ENCODE measurements around the gene CFAP74.

CFAP74 gene

DNA sequence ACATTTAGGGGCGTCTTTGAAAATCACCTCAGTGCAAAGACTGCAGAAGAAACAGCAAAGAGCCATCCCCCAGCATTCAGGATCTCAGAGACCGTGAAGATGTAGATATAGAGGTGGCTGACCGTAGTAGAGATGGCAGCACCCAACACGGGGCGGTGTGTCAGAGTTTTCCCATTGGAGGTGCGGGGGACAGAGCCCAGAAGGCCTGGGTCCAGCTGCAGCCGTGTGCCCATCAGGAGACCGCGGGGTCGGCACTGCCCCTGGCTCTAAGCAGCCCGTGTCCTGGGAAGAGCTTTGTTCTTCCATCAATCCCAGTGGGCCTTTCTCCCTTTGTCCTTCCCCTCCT lies 16.7 kb upstream of the CFAP74 start:
- DNase-seq: no peak

DNA sequence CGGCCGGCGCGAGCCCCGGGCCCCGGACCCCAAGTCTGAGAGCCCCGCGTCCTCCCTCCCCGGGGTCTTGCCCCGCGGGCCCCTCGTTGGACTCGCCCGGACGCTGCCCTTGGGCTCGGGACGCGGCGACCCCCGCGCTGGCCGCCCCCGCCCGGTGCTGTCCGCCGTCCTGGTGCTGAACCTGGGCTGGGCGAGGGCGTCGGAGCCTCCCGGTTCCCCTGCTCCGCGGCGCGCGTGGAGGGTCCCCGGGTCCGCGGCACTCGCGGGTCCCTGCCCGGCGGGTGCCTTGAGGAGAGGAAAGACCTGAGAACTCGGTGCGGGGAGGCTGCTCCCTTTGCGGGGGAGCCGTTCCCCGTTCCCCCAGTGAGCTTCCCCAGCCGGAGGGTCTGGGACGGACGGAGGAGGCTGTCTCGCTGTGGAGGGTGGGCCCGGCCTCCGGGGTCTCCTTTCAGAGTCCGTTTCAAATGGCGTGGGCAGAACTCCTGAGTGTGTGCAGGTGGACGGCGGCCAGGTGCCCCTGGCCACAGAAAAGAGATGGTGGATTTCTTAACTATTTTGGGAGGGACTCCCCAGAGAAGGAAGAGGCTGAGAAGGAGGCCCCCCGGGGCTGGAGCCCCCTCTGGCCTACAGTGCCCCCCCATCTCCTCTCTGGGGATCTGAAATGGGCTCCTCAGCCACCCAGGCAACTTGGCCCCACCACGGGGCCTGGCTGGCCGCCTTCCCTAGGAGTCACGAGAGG lies 16.2 kb upstream of the CFAP74 start:
- DNase-seq: no peak

DNA sequence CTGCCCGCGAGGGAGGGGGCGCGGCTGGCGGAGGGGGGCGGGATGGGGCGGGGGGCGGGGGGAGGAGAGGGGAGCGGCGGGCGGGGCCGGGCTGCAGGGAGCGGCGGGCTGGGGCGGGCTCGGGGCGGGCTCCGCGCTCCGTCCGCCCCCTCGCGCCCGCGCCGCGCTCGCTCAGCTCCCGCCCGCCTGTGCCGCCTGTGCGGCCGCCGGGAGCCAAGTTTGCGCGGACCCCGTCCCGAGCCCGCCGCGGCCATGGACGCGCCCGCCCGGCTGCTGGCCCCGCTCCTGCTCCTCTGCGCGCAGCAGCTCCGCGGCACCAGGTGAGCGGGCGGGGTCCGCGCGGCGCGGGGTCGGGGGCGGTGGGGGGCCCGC lies 15.6 kb upstream of the CFAP74 start, which contains the start of gene GABRD:
Gene GABRD (plus strand): TSS at position 174 of the 372 bp plus-strand sequence. CDS start 79 bp downstream, at position 253.
- DNase-seq: peak; percentile 30

DNA sequence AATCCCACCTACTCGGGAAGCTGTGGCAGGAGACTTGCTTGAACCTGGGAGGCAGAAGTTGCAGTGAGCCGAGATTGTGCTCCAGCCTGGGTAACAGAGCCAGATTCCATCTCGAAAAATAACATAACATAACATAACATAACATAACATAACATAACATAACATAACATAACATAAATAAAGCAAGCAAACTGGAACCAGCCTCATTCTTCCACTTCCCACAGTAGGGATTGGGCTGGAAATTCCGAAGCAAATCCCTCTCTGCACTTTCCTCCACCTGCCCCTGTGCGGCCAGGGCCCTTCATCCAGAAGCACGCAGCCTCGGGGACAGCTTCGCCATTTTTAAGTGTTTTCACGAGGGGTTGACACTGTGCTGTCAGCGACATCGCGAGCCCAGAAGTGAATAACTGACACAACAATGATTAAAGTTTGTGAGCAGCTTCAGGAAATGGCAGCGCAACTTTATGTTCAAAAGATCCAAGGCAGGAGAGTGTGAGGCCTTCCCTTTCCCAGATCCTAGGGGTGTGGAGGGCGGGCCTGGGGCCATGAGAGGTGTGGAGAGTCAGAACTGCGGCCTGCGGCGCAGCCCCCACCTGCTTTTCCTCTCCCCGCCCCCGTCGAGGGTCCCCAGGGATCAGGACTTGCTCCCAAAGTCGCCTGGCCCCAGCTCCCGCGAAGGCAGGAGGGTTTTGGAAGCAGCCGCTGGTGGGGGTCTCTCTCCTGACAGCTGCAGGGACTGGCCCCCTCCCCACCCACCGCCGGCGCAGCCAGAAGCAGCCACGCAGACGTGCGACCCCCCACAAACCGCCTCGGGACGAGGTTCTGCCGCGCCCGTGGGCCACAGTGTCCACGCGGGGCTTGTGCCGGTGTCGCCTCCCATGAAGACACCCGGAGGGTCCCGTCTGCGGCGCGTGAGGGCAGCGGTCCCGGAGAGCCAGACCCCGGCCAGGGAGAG lies 14.9 kb upstream of the CFAP74 start:
- no peak for DNase-seq

DNA sequence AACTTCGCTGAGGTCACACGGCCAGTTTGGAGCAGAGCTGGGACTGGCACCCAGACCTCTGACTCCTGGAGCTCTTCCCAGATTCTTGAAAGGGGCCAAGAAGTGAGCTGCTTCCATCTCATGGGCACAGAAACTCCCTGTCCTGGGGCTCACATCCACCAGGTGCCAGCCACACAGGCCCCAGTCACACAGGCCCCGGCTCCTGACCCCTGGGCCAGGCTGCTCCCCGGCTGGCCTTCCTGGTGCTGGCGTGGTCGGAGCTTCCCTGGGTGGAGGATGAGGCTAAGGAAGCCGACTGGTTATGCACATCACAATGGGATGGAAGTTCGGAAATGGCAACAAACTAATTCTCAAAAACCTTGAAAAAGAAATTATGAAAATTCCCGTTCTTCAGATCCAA lies 12.5 kb upstream of the CFAP74 start:
- DNase-seq: no peak

DNA sequence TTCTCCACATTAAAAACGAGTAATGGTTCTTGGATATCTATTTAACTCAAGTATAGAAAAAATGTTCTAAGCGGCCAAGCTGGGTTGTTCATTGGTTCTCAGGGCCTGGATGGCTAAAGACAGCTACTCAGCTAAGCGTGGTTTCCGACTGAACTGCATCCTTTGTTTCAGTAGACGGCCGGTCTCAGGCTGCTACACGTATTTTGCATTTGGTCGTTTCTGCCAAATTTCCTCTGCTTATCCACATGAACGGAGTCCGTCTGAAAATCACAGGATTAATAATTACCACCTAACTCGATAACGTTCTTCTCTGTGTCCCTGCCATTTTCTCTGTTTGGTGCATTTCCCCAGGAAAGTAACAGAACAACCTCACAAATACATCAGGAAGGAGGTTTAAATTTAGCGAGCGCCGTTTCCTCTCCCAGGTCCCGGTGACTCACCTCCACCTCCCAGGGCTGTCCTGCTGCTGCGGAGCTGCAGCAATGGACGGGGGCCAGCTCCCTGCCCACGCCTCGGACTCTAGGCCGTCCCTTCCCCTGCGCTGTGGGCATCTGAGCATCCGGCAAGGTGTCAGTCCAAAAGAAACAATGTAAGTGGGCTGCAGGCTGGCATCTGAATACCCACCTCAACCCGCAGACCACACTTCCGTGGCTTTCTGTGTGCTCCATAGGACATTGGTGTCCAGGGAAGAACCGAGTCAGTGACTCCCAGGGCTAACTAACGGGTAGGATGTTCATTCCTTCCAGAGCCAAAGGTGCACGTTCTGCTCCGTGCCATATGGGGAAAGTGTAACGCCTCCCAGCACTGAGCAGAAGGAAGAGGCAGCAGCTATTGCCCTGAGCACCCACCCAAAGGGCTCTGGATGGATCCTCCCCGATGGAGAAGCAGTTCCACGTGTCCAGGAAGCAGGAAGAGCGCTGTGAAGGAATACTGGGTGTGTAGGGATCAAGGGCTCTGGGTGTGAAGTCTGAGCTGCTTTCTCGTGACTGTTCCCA lies 11.5 kb upstream of the CFAP74 start:
- no peak for DNase-seq

DNA sequence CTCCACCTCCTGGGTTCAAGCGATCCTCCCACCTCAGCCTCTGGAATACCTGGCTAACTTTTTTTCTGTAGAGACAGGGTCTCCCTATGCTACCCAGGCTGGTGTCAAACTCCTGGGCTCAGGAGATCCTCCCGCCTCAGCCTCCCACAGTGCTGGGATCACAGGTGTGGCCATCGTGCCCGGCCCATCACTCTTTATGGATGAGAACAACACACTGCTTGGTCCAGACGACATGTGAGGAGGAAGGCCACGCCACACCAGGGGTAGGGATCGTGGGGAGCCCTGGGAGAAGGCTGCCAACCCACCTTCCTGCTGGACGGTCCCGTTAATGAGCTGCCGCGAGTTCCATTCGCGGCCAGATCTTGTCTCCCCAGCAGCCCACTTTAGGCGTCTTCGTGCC lies 10.6 kb upstream of the CFAP74 start:
- DNase-seq: no peak

DNA sequence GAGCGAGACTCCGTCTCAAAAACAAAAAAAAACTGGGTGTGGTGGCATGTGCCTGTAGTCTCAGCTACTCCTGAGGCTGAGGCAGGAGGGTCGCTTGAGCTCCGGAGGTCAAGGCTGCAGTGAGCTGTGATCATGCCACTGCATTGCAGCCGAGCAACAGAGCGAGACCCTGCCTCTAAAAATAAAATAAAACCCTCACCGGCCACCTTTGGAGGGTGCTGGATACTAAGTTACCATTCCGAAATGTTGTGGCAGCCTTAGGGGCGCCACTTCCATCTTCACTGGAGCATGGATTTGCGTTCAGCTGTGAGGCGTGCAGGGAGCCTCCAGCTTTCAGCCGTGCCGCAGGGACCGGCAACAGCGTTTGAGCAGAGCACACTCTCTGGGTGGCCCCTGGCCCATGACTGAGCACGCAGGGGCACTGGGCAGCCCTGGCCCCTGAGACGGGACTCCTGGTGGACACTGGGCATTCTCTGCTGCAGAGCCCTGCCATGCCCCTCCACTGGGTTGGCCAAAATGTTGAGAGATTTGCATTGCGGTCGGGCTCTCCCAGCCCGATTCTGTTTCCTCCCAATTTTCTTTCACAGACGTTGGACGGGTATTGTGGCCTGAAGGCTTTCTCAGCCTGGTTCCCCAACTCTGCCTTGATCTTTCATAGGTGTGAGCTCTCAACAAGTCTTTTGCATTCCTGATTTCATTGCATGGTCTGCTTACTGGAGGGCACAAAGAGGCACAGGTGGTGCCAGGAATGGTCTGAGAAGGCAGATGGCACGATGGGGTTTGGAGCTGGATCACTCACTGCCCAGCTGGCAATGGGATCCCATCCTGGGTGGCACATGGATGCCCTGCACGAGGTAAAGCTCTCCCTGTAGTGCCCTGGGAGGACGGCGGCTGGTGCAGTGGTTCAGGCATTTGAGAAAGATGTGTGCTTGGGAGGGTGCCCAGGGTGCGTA lies 5.8 kb upstream of the CFAP74 start:
- DNase-seq: no peak

DNA sequence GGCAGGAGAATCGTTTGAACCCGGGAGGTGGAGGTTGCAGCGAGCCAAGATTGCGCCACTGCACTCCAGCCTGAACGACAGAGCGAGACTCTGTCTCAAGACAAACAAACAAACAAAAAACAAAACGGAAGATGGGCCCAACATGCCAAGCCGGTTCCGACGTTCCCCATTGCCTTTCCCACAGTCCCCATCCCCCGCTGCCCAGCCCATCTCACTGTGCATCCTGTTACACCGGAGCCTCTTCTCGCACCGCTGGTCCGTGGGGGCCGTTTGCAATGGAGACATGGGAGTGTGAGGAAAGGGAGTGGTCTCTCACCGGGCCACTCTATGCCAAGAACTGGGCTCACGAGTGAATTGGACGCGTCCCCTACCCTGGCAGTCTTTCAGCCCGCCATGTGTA lies 1.3 kb upstream of the CFAP74 start:
- DNase-seq: no peak

DNA sequence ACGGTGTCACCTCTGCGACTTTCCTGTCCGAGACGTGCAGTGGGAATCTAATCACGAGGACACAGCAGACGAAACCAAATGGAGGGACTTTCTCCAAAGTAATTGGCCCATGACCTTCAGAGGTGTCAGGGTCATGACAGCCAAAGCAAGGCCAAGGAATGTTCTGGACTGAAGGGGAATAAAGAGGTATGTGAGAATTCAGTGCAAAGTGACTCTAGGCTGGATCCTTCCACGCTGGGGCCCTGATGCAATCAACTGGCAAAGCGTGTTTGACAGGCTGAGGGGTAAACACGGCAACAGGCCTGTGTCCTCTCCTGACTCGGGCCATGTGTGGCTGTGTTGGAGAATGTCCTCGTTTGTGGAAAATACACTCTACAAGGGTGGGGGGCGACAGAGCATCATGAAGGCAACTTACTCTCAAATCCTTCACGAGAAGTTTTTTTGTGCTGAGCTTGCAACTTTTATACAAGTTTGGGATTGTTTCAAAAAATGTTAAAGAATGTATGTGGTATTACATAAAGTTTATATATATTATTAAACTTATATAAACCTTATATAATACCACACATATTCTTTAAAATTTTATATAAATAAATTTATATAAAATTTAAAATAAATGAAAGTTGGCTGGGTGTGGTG lies 1.7 kb downstream of the CFAP74 start:
- no peak for DNase-seq

DNA sequence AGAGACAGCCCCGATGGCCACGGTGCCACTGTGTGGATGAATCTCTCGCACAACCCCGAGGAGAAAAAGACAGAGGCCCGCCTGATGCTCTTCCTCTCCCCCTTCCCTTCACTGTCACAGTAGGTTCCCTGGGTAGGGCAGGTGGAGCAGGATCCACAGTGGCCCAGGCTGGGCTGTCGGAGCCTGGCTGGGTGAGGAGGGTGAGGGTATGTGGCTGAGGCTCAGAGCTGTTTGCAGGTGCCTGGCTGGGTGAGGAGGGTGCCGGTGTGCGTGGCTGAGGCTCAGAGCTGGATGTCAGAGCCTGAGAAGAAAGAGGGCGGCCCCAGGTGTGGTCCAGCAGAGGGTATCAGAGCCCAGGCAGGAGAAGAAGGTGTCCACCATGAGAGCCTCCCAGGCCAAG lies 2.7 kb downstream of the CFAP74 start:
- no peak for DNase-seq

DNA sequence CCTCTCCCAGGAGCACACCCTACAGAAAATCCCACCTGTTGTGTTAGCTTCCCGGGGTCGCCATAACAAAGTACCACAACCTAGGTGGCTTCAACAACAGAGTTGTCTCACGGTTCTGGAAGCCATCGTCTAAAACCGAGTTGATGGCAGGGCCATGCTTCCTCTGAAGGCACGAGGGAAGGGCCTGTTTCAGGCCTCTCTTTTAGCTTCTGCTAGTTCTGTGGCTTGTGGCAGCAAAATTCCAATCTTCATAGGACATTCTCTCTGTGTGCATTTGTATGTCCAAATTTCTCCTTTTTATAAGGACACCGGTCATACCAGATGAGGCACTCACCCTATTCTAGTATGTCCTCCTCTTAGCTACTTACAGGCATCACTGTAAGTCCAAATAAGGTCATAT lies 3.2 kb downstream of the CFAP74 start:
- no peak for DNase-seq

DNA sequence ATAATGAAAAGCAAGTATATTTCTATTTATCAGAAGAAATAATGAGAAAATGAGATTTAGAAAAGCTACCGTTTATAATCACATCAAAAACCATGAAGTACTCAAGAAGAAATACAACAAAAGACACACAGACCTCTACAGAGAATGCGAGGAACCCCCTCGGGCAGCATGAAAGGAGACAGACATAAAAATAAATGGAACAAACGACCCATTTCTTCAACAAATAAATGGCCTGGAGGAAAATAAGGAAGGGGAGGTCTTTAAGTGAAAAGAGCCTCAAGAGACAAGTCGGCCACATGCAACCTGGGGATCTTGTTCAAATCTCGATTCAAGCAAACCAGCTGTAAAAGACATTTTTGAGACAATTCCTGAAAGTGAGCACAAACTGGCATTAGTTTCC lies 6.0 kb downstream of the CFAP74 start:
- DNase-seq: no peak

DNA sequence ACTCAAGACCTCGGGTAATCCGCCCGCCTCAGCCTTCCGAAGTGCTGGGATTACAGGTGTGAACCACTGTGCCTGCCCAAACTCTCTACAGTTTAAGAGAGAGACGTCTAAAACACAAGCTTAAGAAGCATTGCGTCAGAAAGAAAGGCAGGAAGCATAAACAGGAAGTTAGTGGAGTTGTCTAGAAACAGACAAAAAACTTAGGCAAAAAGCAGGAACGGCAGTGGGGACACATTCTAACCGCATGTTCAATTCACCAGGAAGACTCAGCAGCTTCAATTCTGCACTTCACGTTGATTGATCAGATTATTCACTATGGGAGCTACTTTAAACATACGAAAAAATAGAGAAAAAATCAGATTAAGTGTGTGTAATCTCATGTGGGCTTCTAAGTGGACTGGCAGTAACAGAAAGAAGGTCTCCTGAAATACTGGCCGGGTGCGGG lies 7.4 kb downstream of the CFAP74 start:
- no peak for DNase-seq

DNA sequence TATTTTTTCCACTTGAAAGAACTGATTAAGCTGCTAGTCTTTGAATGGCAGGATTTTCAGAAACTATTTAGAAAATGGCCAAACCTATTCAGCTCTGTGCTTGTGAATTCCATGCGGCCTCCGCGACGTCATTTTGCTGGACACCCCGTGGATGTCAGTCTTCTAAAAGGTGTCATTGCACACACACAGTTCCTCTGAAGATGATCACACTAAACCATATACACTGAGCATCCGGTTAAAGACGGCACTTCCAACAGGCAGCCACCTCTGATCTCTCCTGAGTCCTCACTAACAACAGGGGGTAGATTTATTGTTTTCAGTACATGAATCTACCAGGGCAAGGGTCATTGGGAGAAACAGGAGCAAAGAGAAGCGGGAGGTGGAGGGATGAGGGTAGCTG lies 9.1 kb downstream of the CFAP74 start:
- DNase-seq: no peak

DNA sequence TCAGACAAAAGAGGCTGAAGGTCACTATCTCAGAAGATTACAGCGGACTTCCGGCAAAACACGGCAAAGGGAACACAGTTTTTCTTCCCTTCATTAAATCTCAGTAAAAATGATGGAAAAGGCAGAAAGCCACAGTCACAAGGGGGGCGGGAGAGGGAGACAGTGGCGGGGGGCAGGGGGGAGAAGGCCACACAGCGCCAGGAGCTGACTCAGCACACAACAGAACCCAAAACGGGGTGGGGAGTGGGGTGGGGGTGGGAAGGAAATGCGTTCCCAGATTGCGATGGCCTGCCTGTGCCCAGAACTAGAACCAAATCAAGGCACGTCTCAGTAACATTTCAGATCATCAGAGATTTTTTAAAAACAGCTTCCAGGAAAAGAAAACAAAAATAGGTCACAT lies 13.4 kb downstream of the CFAP74 start:
- DNase-seq: no peak

DNA sequence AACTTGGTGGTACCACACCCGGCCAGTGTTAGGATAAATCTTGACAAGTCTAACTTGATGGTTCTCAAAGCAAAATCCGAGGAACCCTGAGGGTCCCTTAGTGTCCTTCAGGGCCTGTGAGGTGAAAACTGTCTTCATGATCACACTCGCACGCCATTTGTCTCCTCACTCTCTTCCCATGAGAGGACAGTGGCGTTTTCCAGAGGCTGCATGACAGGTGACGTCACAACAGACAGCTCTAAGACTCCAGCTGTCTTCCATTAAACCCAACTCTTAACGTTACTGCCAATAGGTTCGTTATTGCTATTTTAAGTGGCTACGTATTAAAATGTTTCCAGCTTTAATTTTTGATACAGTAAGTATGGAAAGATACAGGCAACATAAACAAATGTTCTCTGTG lies 13.8 kb downstream of the CFAP74 start:
- no peak for DNase-seq

DNA sequence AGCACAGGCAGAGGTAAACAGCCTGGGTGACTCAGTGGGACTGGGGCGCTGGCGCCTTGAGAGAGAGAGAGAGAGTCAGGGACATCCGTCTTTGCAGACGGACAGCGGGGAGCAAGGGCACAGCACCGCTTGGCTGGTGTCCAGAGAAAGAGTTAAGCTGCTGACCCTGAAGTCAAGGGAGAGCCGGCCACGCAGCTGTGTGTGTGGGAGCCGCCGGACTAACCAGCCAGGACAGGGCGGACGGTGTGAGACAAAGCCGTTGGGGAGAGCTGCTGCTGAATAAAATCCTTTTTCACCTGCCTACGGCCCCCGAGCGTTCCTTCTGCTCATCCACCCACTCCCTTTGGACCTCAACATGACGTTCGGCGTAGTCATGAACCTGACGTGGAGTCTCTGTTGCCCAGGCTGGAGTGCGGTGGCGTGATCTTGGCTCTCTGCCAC lies 14.5 kb downstream of the CFAP74 start:
- DNase-seq: no peak

DNA sequence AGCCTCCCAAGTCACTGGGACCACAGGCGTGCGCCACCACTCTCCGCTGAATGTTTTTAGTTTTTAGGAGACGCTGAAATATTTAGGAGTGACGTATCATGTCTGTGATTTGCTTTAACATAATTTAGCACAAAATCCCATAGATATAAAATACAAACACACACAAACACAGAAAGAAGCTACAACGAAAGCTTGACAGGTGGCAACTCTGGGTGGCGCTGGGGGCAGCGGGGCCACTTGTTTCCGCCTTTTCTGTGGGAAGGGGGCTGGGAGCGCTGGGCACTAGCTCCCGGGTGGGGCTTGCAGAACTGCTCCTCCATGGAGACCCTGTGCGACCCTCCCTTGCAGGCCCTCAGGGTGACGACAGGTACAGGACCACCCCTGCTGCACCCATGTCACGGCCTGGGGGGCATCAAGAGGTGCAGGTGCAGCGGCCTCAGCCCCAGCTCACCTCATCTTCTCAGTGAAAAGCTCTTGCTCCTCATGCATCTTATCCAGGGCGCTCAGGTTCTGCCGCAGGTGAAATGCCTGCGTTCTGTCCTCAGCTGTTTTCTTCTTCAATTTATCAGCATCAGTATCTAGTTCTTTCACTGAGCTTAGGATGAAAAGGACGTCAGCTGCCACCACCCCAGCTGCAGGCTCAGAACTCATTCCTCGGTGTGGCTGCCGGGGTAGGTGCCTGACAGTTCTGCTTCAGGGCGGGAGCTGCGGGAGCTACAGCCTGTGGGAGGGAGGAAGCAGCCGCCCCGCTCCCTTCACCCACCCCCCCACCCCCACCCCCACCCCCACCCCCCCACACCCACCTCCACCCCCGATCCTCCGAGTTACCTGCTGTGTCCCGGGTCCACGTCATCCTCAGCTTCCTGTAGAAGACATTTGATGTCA lies 15.3 kb downstream of the CFAP74 start:
- DNase-seq: no peak

DNA sequence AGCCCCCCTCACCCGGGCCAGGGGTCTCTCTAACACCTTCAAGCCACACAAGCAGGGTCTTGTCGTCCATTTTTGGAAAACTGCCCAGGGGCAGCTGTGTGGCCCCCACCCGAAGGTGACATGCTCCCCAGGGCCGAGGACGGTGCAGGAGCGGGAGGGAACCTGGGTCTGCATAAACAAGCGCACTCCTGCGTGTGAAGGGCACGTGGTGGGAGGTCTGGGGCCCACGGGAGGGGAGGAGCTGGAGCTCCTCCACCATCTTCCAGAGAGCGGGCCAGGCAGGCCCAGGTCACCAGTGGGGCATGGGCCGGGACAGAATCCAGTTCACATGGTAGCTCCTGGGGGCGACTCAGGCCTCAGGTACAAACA lies 16.5 kb downstream of the CFAP74 start:
- DNase-seq: no peak
